GM18519 (cell line): ENCODE results near the gene GLIS1.

ENCODE experiments used
- ATAC-seq: cut with Tn5 transposase; IDR thresholded peaks from one replicate; pipeline ENCODE4 v1.9.1; 2021; ENCODE audit warnings: mild to moderate bottlenecking, moderate library complexity; ENCODE audit not compliant: unreplicated experiment, low FRiP score

The GLIS1 gene

GRCh38 chr1:53696051-53696450 lies 42.9 kb downstream of the GLIS1 start:
- ATAC-seq: no peak

- no peak for ATAC-seq
These were observed 43.8 kb downstream of the GLIS1 start for GRCh38 chr1:53695116-53695515.

- ATAC-seq: no peak
These were observed 44.3 kb downstream of the GLIS1 start for GRCh38 chr1:53694718-53695091.

- ATAC-seq: no peak
These were observed 44.9 kb downstream of the GLIS1 start for GRCh38 chr1:53693773-53694717.

GRCh38 chr1:53693339-53693738 lies 45.6 kb downstream of the GLIS1 start:
- no peak for ATAC-seq

GRCh38 chr1:53691326-53691725 lies 47.6 kb downstream of the GLIS1 start:
- no peak for ATAC-seq

- ATAC-seq: no peak
These were observed 48.6 kb downstream of the GLIS1 start for GRCh38 chr1:53690411-53690810.

- no peak for ATAC-seq
These were observed 49.1 kb downstream of the GLIS1 start for GRCh38 chr1:53689736-53690326.

- ATAC-seq: no peak
These were observed 49.7 kb downstream of the GLIS1 start for GRCh38 chr1:53689223-53689622.

GRCh38 chr1:53688381-53689102 lies 50.4 kb downstream of the GLIS1 start:
- no peak for ATAC-seq

GRCh38 chr1:53687901-53688300 lies 51.1 kb downstream of the GLIS1 start:
- no peak for ATAC-seq

GRCh38 chr1:53687426-53687825 lies 51.5 kb downstream of the GLIS1 start:
- ATAC-seq: no peak

GRCh38 chr1:53686965-53687267 lies 52.0 kb downstream of the GLIS1 start:
- ATAC-seq: no peak

GRCh38 chr1:53686091-53686964 lies 52.6 kb downstream of the GLIS1 start:
- no peak for ATAC-seq

GRCh38 chr1:53685272-53686051 lies 53.5 kb downstream of the GLIS1 start:
- ATAC-seq: no peak

GRCh38 chr1:53684741-53685140 lies 54.2 kb downstream of the GLIS1 start:
- no peak for ATAC-seq

GRCh38 chr1:53683986-53684740 lies 54.8 kb downstream of the GLIS1 start:
- no peak for ATAC-seq

- ATAC-seq: no peak
These were observed 56.1 kb downstream of the GLIS1 start for GRCh38 chr1:53682881-53683280.
